ENCODE measurements around the gene GRK3.
"Not testable (repeated sequence)": the region's sequence is repeated elsewhere in the genome, so short reads cannot be mapped to it uniquely, and the experiment has no call there.

Gene GRK3

GRCh38 chr22:25574736-25575135 is 10.3 kb downstream of the GRK3 start:
- DNase-seq = no peak

GRCh38 chr22:25575674-25576392 is 11.4 kb downstream of the GRK3 start:
- DNase-seq = not testable (repeated sequence)

- not testable (repeated sequence) for DNase-seq
Observed at GRCh38 chr22:25581452-25581851, 17.0 kb downstream of the GRK3 start.

- DNase-seq = no peak
Observed at GRCh38 chr22:25582946-25583345, 18.5 kb downstream of the GRK3 start.

GRCh38 chr22:25584993-25585392 is 20.5 kb downstream of the GRK3 start:
- DNase-seq = peak in 1 of 2 donors; percentile 25

- DNase-seq = not testable (repeated sequence)
Observed at GRCh38 chr22:25589664-25590063, 25.2 kb downstream of the GRK3 start.

- DNase-seq = not testable (repeated sequence)
Observed at GRCh38 chr22:25593323-25593722, 28.8 kb downstream of the GRK3 start.

- no peak for DNase-seq
Observed at GRCh38 chr22:25598609-25599008, 34.1 kb downstream of the GRK3 start.

- DNase-seq = no peak
Observed at GRCh38 chr22:25602445-25602844, 38.0 kb downstream of the GRK3 start.

- DNase-seq = no peak
Observed at GRCh38 chr22:25602916-25603315, 38.4 kb downstream of the GRK3 start.

- not testable (repeated sequence) for DNase-seq
Observed at GRCh38 chr22:25605146-25605545, 40.7 kb downstream of the GRK3 start.

- DNase-seq = not testable (repeated sequence)
Observed at GRCh38 chr22:25605565-25605964, 41.1 kb downstream of the GRK3 start.

GRCh38 chr22:25611284-25611683 is 46.8 kb downstream of the GRK3 start:
- DNase-seq = not testable (repeated sequence)

- DNase-seq = not testable (repeated sequence)
Observed at GRCh38 chr22:25613131-25613530, 48.7 kb downstream of the GRK3 start.

- not testable (repeated sequence) for DNase-seq
Observed at GRCh38 chr22:25613558-25613957, 49.1 kb downstream of the GRK3 start.

- DNase-seq = not testable (repeated sequence)
Observed at GRCh38 chr22:25614791-25615190, 50.3 kb downstream of the GRK3 start.

GRCh38 chr22:25621986-25622385 is 57.5 kb downstream of the GRK3 start:
- no peak for DNase-seq

GRCh38 chr22:25623310-25623734 is 58.8 kb downstream of the GRK3 start:
- no peak for DNase-seq

GRCh38 chr22:25623851-25624250 is 59.4 kb downstream of the GRK3 start:
- DNase-seq = no peak

GRCh38 chr22:25624476-25624875 is 60.0 kb downstream of the GRK3 start:
- DNase-seq = no peak

- DNase-seq = not testable (repeated sequence)
Observed at GRCh38 chr22:25625747-25626623, 61.5 kb downstream of the GRK3 start.

- no peak for DNase-seq
Observed at GRCh38 chr22:25626624-25626990, 62.1 kb downstream of the GRK3 start.

GRCh38 chr22:25627271-25627852 is 62.9 kb downstream of the GRK3 start:
- no peak for DNase-seq

GRCh38 chr22:25628494-25628893 is 64.0 kb downstream of the GRK3 start:
- DNase-seq = no peak

All from CD4-positive, alpha-beta T cell treated with Interleukin-4 for 1 hour (primary cell).